ENCODE data around the gene PGAP2. TPM values are rescaled to one million over a fixed set of nuclear protein-coding genes. Genes with fewer than 3 reads are reported as not detected.
"Not testable (repeated sequence)": the region's sequence is repeated elsewhere in the genome, so short reads cannot be mapped to it uniquely, and the experiment has no call there.

Gene PGAP2
- 10 to 100 TPM; 10.9 to 15.3 TPM for total RNA-seq
- long read RNA-seq, partial matches to known transcripts, result 9 of 22 reads
- long read RNA-seq, other reads (novel, unspliced or antisense), result 5 of 22 reads

- peak; percentile 85 to 87 for ATAC-seq
- intact Hi-C loops (cut with DNase I), result no loop called here
- peak; percentile 76 for DNase-seq
These were observed at the start of gene PGAP2 for GRCh38 chr11:3807909-3808860. Gene PGAP2 (plus strand): TSS chr11:3808560. CDS start chr11:3811260, 2,700 bp downstream.

GRCh38 chr11:3764266-3764665 is 44.1 kb upstream of the PGAP2 start:
- DNase-seq, result no peak
- no peak for ATAC-seq
- intact Hi-C loops (cut with DNase I), result loop anchor here in 1 of 2 donors (10.0 kb wide), 1 partner anchor 59 kb away; no protein-coding TSS in a partner anchor

GRCh38 chr11:3766836-3767235 is 41.5 kb upstream of the PGAP2 start:
- not testable (repeated sequence) for ATAC-seq, DNase-seq
- intact Hi-C loops (cut with DNase I), result loop anchor here in 1 of 2 donors (10.0 kb wide), 1 partner anchor 62 kb away; no protein-coding TSS in a partner anchor

GRCh38 chr11:3767536-3767935 is 40.8 kb upstream of the PGAP2 start:
- no peak for DNase-seq
- no peak for ATAC-seq
- intact Hi-C loops (cut with DNase I), result loop anchor here in 1 of 2 donors (10.0 kb wide), 1 partner anchor 63 kb away; no protein-coding TSS in a partner anchor

- DNase-seq (no peak), ATAC-seq (no peak)
- intact Hi-C loops (cut with DNase I), result loop anchor here in 1 of 2 donors (10.0 kb wide), 1 partner anchor 48 kb away; no protein-coding TSS in a partner anchor
These were observed 35.2 kb upstream of the PGAP2 start for GRCh38 chr11:3773180-3773579.

GRCh38 chr11:3775736-3776406 is 32.5 kb upstream of the PGAP2 start:
- ATAC-seq, result no peak
- no peak for DNase-seq
- intact Hi-C loops (cut with DNase I), result loop anchor here in 1 of 2 donors (10.0 kb wide), 1 partner anchor 51 kb away; no protein-coding TSS in a partner anchor

GRCh38 chr11:3781423-3781822 is 26.9 kb upstream of the PGAP2 start:
- DNase-seq, result no peak
- intact Hi-C loops (cut with DNase I), result no loop called here
- peak in 1 of 2 donors; percentile 58 for ATAC-seq

- intact Hi-C loops (cut with DNase I), result no loop called here
- DNase-seq (no peak), ATAC-seq (no peak)
These were observed 25.4 kb upstream of the PGAP2 start for GRCh38 chr11:3782963-3783362.

GRCh38 chr11:3783611-3784010 is 24.7 kb upstream of the PGAP2 start:
- ATAC-seq, result no peak
- DNase-seq, result no peak
- intact Hi-C loops (cut with DNase I), result no loop called here

- DNase-seq, result no peak
- intact Hi-C loops (cut with DNase I), result no loop called here
- peak in 1 of 2 donors; percentile 19 for ATAC-seq
These were observed 21.5 kb upstream of the PGAP2 start for GRCh38 chr11:3786781-3787428.

- DNase-seq; intact Hi-C loops (cut with DNase I); ATAC-seq: not testable (repeated sequence)
These were observed 14.0 kb upstream of the PGAP2 start for GRCh38 chr11:3794387-3794786.

- no peak for ATAC-seq
- DNase-seq, result no peak
- intact Hi-C loops (cut with DNase I), result no loop called here
These were observed 13.0 kb upstream of the PGAP2 start for GRCh38 chr11:3795131-3796001.

GRCh38 chr11:3796002-3796311 is 12.4 kb upstream of the PGAP2 start:
- ATAC-seq (no peak), DNase-seq (no peak)
- intact Hi-C loops (cut with DNase I), result no loop called here

GRCh38 chr11:3796346-3796745 is 12.0 kb upstream of the PGAP2 start:
- ATAC-seq, result no peak
- intact Hi-C loops (cut with DNase I), result no loop called here

GRCh38 chr11:3796801-3797328 is 11.5 kb upstream of the PGAP2 start:
- intact Hi-C loops (cut with DNase I), result no loop called here
- DNase-seq (no peak), ATAC-seq (peak; percentile 40 to 60)

More at GRCh38 chr11:3796346-3796745, 12.0 kb upstream of the PGAP2 start:
- no peak for DNase-seq

GRCh38 chr11:3797329-3798090 is 10.8 kb upstream of the PGAP2 start, which contains the start of gene NUP98:
Gene NUP98 (minus strand): TSS chr11:3797554. CDS start chr11:3782117, 15,437 bp downstream.
- intact Hi-C loops (cut with DNase I), result no loop called here
- peak; percentile 100 for DNase-seq
- peak; percentile 96 to 97 for ATAC-seq

GRCh38 chr11:3799143-3799542 is 9.2 kb upstream of the PGAP2 start:
- intact Hi-C loops (cut with DNase I), result no loop called here
- no peak for ATAC-seq

More at GRCh38 chr11:3799143-3799542, 9.2 kb upstream of the PGAP2 start:
- no peak for DNase-seq
